ENCODE data around the gene SETBP1.

SETBP1 gene

GRCh38 chr18:44742718-44743311 lies 62.1 kb downstream of the SETBP1 start:
- no peak overlapping the region for H3K4me3 ChIP-seq (ENCODE audit: low read depth, low read length)
- no peak for TF ChIP-seq CTCF (IDR thresholded peaks at IDR 0.05; ENCODE audit: control insufficient read depth, extremely low read depth, insufficient read depth)
- no peak for DNase-seq (ENCODE audit: low read depth)

GRCh38 chr18:44743631-44744030 lies 62.9 kb downstream of the SETBP1 start:
- no peak for TF ChIP-seq CTCF (IDR thresholded peaks at IDR 0.05; ENCODE audit: control insufficient read depth, extremely low read depth, insufficient read depth)
- H3K4me3 ChIP-seq (ENCODE audit: low read depth, low read length): no peak overlapping the region
- no peak for DNase-seq (ENCODE audit: low read depth)

GRCh38 chr18:44744161-44745121 lies 63.8 kb downstream of the SETBP1 start:
- no peak for TF ChIP-seq CTCF (IDR thresholded peaks at IDR 0.05; ENCODE audit: control insufficient read depth, extremely low read depth, insufficient read depth)
- no peak for DNase-seq (ENCODE audit: low read depth)
- H3K4me3 ChIP-seq (ENCODE audit: low read depth, low read length): no peak overlapping the region

GRCh38 chr18:44747157-44747556 lies 66.5 kb downstream of the SETBP1 start:
- H3K4me3 ChIP-seq (ENCODE audit: low read depth, low read length): no peak overlapping the region
- no peak for TF ChIP-seq CTCF (IDR thresholded peaks at IDR 0.05; ENCODE audit: control insufficient read depth, extremely low read depth, insufficient read depth)
- no peak for DNase-seq (ENCODE audit: low read depth)

GRCh38 chr18:44748582-44748981 lies 67.9 kb downstream of the SETBP1 start:
- no peak for DNase-seq (ENCODE audit: low read depth)
- no peak for TF ChIP-seq CTCF (IDR thresholded peaks at IDR 0.05; ENCODE audit: control insufficient read depth, extremely low read depth, insufficient read depth)
- no peak overlapping the region for H3K4me3 ChIP-seq (ENCODE audit: low read depth, low read length)

- H3K4me3 ChIP-seq (ENCODE audit: low read depth, low read length): no peak overlapping the region
- no peak for DNase-seq (ENCODE audit: low read depth)
- no peak for TF ChIP-seq CTCF (IDR thresholded peaks at IDR 0.05; ENCODE audit: control insufficient read depth, extremely low read depth, insufficient read depth)
Observed at GRCh38 chr18:44750774-44751173, 70.1 kb downstream of the SETBP1 start.
